H9 (cell line): ENCODE results near the gene LTA4H. TPM values are rescaled to one million over a fixed set of nuclear protein-coding genes. Genes with fewer than 3 reads are reported as not detected.

Experiments used
- DNase-seq: peaks from one replicate; pipeline ENCODE4 v3.0.0-alpha.2; 2017
- H2AFZ ChIP-seq: one replicate; pipeline ENCODE4 v1.6.1; 2013; ENCODE audit warnings: mild to moderate bottlenecking, low read length, control low read depth, moderate library complexity
- H2AK5ac ChIP-seq: 2 replicates; pipeline ENCODE4 v1.6.1; 2013; ENCODE audit warnings: low read length, control low read depth, mixed read lengths; ENCODE audit not compliant: insufficient read length
- H2BK120ac ChIP-seq: one replicate; pipeline ENCODE4 v1.6.1; 2013; ENCODE audit warnings: low read depth, mild to moderate bottlenecking, low read length, control low read depth, inconsistent platforms; ENCODE audit not compliant: poor library complexity, severe bottlenecking
- H2BK12ac ChIP-seq: 2 replicates; pipeline ENCODE4 v1.6.1; 2013; ENCODE audit warnings: low read length, control low read depth, mixed read lengths, low read depth; ENCODE audit not compliant: insufficient read length
- H2BK15ac ChIP-seq: 2 replicates; pipeline ENCODE4 v1.6.1; 2013; ENCODE audit warnings: low read depth, low read length, control low read depth
- H2BK20ac ChIP-seq: one replicate; pipeline ENCODE4 v1.6.1; 2013; ENCODE audit warnings: low read depth, mild to moderate bottlenecking, low read length, control low read depth, inconsistent platforms; ENCODE audit not compliant: poor library complexity, severe bottlenecking
- H2BK5ac ChIP-seq: 2 replicates; pipeline ENCODE4 v1.6.1; 2013; ENCODE audit warnings: low read length, control low read depth, mixed read lengths; ENCODE audit not compliant: insufficient read length
- H3K14ac ChIP-seq: 2 replicates; pipeline ENCODE4 v1.6.1; 2013; ENCODE audit warnings: low read length, control low read depth; ENCODE audit not compliant: insufficient read depth
- H3K18ac ChIP-seq: 2 replicates; pipeline ENCODE4 v1.6.1; 2013; ENCODE audit warnings: low read depth, mild to moderate bottlenecking, mixed read lengths, low read length, control low read depth; ENCODE audit not compliant: insufficient read length
- H3K23ac ChIP-seq: 2 replicates; pipeline ENCODE4 v1.6.1; 2013; ENCODE audit warnings: low read length, control low read depth, mixed read lengths, low read depth; ENCODE audit not compliant: insufficient read length
- H3K23me2 ChIP-seq: 2 replicates; pipeline ENCODE4 v1.6.1; 2013; ENCODE audit warnings: low read depth, mild to moderate bottlenecking, mixed read lengths, low read length, control low read depth; ENCODE audit not compliant: insufficient read length, poor library complexity, severe bottlenecking
- H3K27ac ChIP-seq: 2 replicates; pipeline ENCODE4 v1.5.1; 2013; ENCODE audit warnings: low read length, control low read depth, mixed read lengths, low read depth; ENCODE audit not compliant: insufficient read length
- H3K27me3 ChIP-seq: 2 replicates; pipeline ENCODE4 v1.6.1; 2013; ENCODE audit warnings: low read length, control low read depth, inconsistent platforms; ENCODE audit not compliant: insufficient read depth
- H3K4ac ChIP-seq: 2 replicates; pipeline ENCODE4 v1.6.1; 2013; ENCODE audit warnings: low read depth, mild to moderate bottlenecking, control low read depth, inconsistent platforms, low read length, moderate library complexity
- H3K4me1 ChIP-seq: 2 replicates; pipeline ENCODE4 v1.6.1; 2013; ENCODE audit warnings: low read length, control low read depth, inconsistent platforms; ENCODE audit not compliant: insufficient read depth
- H3K4me2 ChIP-seq: 2 replicates; pipeline ENCODE4 v1.6.1; 2013; ENCODE audit warnings: low read length, control low read depth, mixed read lengths; ENCODE audit not compliant: insufficient read length, insufficient read depth
- H3K56ac ChIP-seq: 2 replicates; pipeline ENCODE4 v1.6.1; 2013; ENCODE audit warnings: low read depth, mild to moderate bottlenecking, mixed read lengths, low read length, control low read depth; ENCODE audit not compliant: insufficient read length
- H3K79me1 ChIP-seq: 2 replicates; pipeline ENCODE4 v1.6.1; 2013; ENCODE audit warnings: low read depth, mild to moderate bottlenecking, moderate library complexity, low read length, control low read depth, inconsistent platforms; ENCODE audit not compliant: insufficient read depth, poor library complexity, severe bottlenecking
- H3K79me2 ChIP-seq: 2 replicates; pipeline ENCODE4 v1.6.1; 2013; ENCODE audit warnings: low read length, control low read depth, inconsistent platforms; ENCODE audit not compliant: insufficient read depth
- H3K9ac ChIP-seq: 2 replicates; pipeline ENCODE4 v1.6.1; 2013; ENCODE audit warnings: low read length, control low read depth, mixed read lengths; ENCODE audit not compliant: insufficient read length; ENCODE audit errors: extremely low read depth
- H3K9me3 ChIP-seq: one replicate; pipeline ENCODE4 v1.6.1; 2013; ENCODE audit warnings: low read depth, low read length, inconsistent platforms; ENCODE audit not compliant: control insufficient read depth
- H3T11ph ChIP-seq: one replicate; pipeline ENCODE4 v1.6.1; 2013; ENCODE audit warnings: mild to moderate bottlenecking, low read length, control low read depth, inconsistent platforms
- H4K20me1 ChIP-seq: one replicate; pipeline ENCODE4 v1.6.1; 2013; ENCODE audit not compliant: control insufficient read depth, insufficient read length, insufficient read depth
- H4K5ac ChIP-seq: 2 replicates; pipeline ENCODE4 v1.6.1; 2013; ENCODE audit warnings: low read depth, mild to moderate bottlenecking, mixed read lengths, low read length, control low read depth; ENCODE audit not compliant: insufficient read length
- H4K8ac ChIP-seq: replicated peaks from 2 replicates; pipeline ENCODE4 v1.6.1; 2013; ENCODE audit warnings: low read length, control low read depth, mixed read lengths, low read depth; ENCODE audit not compliant: insufficient read length
- H4K91ac ChIP-seq: 2 replicates; pipeline ENCODE4 v1.6.1; 2013; ENCODE audit warnings: low read depth, mild to moderate bottlenecking, moderate library complexity, mixed read lengths, low read length, control low read depth; ENCODE audit not compliant: insufficient read length
- H3K27ac Mint-ChIP-seq, 3 experiments: 2 replicates in 2 of 3; 3 replicates in 1 of 3; pipeline ENCODE4 v1.8.0; 2020 to 2021; ENCODE audit warnings: mixed read lengths in 3 of 3, mild to moderate bottlenecking in 1 of 3, moderate library complexity in 1 of 3
- H3K27me3 Mint-ChIP-seq: 2 replicates; pipeline ENCODE4 v1.8.0; 2021; ENCODE audit warnings: low read depth, mild to moderate bottlenecking, moderate library complexity, mixed read lengths
- H3K36me3 Mint-ChIP-seq, 3 experiments: 2 replicates in 2 of 3; 3 replicates in 1 of 3; pipeline ENCODE4 v1.8.0; 2020 to 2021; ENCODE audit warnings: low read depth in 3 of 3, mixed read lengths in 3 of 3; ENCODE audit not compliant: insufficient read depth in 1 of 3
- H3K4me1 Mint-ChIP-seq, 2 experiments: 2 replicates each; pipeline ENCODE4 v1.8.0; 2020; ENCODE audit warnings: mixed read lengths in 2 of 2
- H3K4me3 Mint-ChIP-seq, 2 experiments: 2 replicates in 1 of 2; 3 replicates in 1 of 2; pipeline ENCODE4 v1.8.0; 2020 to 2021; ENCODE audit warnings: mild to moderate bottlenecking in 2 of 2, mixed read lengths in 2 of 2, moderate library complexity in 1 of 2
- H3K9me3 Mint-ChIP-seq, 2 experiments: 2 replicates in 1 of 2; 3 replicates in 1 of 2; pipeline ENCODE4 v1.8.0; 2020; ENCODE audit warnings: mild to moderate bottlenecking in 2 of 2, mixed read lengths in 2 of 2, moderate library complexity in 1 of 2
- CTCF ChIP-seq: fragments of 200-600 bp; sonication (generic); conservative IDR thresholded peaks from 3 replicates; pipeline ENCODE4 v1.8.0; 2021; ENCODE audit warnings: antibody characterized with exemption, mild to moderate bottlenecking
- WGBS: extraction: QIAGEN DNeasy Blood & Tissue Kit; methylation state at CpG from one replicate; pipeline ENCODE4 v1.1.7; 2013; ENCODE audit warnings: missing lambda C conversion rate, low lambda C conversion rate, mixed read lengths; ENCODE audit not compliant: insufficient read length; ENCODE audit errors: extremely low coverage; 5-methylcytosine and 5-hydroxymethylcytosine counted together
- total RNA-seq: library from RNA; stranded (reverse); gene quantifications from 2 replicates; pipeline ENCODE4 v1.2.1, GENCODE V29; 2021

The LTA4H gene
- total RNA-seq, 1 experiment from 2014 or later: 144 TPM

GRCh38 chr12:96015672-96016071, 19.7 kb downstream of the LTA4H start:
- H3K4ac ChIP-seq: no peak overlapping the region
- no peak overlapping the region for H3K18ac ChIP-seq
- H2BK12ac ChIP-seq: no peak overlapping the region
- no CpG with 5 or more reads among the region's 5 CpGs for WGBS
- H4K8ac ChIP-seq: no peak overlapping the region
- no peak overlapping the region for H3K9ac ChIP-seq
- H3K23me2 ChIP-seq: no peaks in the 10 kb centered on the region
- no peak overlapping the region for H3K23ac ChIP-seq
- Mint-ChIP-seq H3K27me3 (no peaks in the 10 kb centered on the region), H3K4me1 (no peaks in the 10 kb centered on the region), H3K9me3 (no peaks in the 10 kb centered on the region), H3K27ac (no peak overlapping the region), H3K36me3 (peaks cover 24 to 76% (median 72%) of the 10 kb centered on the region in 3 experiments; a peak in 6 of 7 replicates), H3K4me3 (no peak overlapping the region)
- no peaks in the 10 kb centered on the region for H3K27me3 ChIP-seq
- no peaks in the 10 kb centered on the region for H3K79me1 ChIP-seq
- H3K9me3 ChIP-seq: no peaks in the 10 kb centered on the region
- H3K4me1 ChIP-seq: no peaks in the 10 kb centered on the region
- H2BK20ac ChIP-seq: no peak overlapping the region
- no peak overlapping the region for H3K56ac ChIP-seq
- no peak overlapping the region for H2BK5ac ChIP-seq
- no peak overlapping the region for H3K27ac ChIP-seq
- no peak overlapping the region for H4K91ac ChIP-seq
- H4K5ac ChIP-seq: no peak overlapping the region
- H3K14ac ChIP-seq: no peak overlapping the region
- peak; percentile 65 for TF ChIP-seq CTCF
- H2BK15ac ChIP-seq: no peak overlapping the region
- no peak overlapping the region for H2AFZ ChIP-seq
- H3T11ph ChIP-seq: no peak overlapping the region
- no peaks in the 10 kb centered on the region for H4K20me1 ChIP-seq
- no peak overlapping the region for H2BK120ac ChIP-seq
- H2AK5ac ChIP-seq: no peak overlapping the region
- peak; percentile 55 for DNase-seq
- H3K4me2 ChIP-seq: no peak overlapping the region
- H3K79me2 ChIP-seq: no peaks in the 10 kb centered on the region
